H1 (cell line): ENCODE measurements around the gene EEIG1. TPM values are rescaled to one million over a fixed set of nuclear protein-coding genes. Genes with fewer than 3 reads are reported as not detected.

Experiments
- CTCF ChIA-PET: fragments of 300-600 bp; sonication (Branson Sonifier 250); formaldehyde crosslinking; loops from one replicate; lab custom pipeline; 2021; ENCODE audit not compliant: partially characterized antibody; lab: Charles Lee
- POLR2A ChIA-PET: fragments of 300-600 bp; sonication (Branson Sonifier 250); formaldehyde crosslinking; loops from one replicate; lab custom pipeline; 2021; ENCODE audit warnings: inconsistent platforms; ENCODE audit not compliant: partially characterized antibody; lab: Charles Lee
- DNase-seq, 2 experiments: peaks; one replicate each; pipeline versions ENCODE4 v3.0.0 to v3.0.0-alpha.2; 2010 to 2022; ENCODE audit warnings: low spot score in 2 of 2, low read depth in 1 of 2, mixed read lengths in 1 of 2
- FAIRE-seq: peaks from 2 replicates; lab custom pipeline; 2011; peaks lifted over from hg19 to GRCh38; lab: Jason Lieb, UNC
- H2AFZ ChIP-seq: 2 replicates; pipeline ENCODE4 v1.8.1; 2012; ENCODE audit warnings: low read length, inconsistent platforms
- H2AK5ac ChIP-seq: 2 replicates; pipeline ENCODE4 v1.6.1; 2013; ENCODE audit warnings: low read depth, low read length
- H2BK120ac ChIP-seq: replicated peaks from 2 replicates; pipeline ENCODE3; 2013; ENCODE audit warnings: low read depth, low read length, inconsistent platforms
- H2BK12ac ChIP-seq: 2 replicates; pipeline ENCODE4 v1.6.1; 2013; ENCODE audit warnings: low read depth, low read length
- H2BK15ac ChIP-seq: 2 replicates; pipeline ENCODE4 v1.6.1; 2013; ENCODE audit warnings: low read length
- H2BK20ac ChIP-seq: 2 replicates; pipeline ENCODE4 v1.6.1; 2013; ENCODE audit warnings: low read length
- H2BK5ac ChIP-seq: 2 replicates; pipeline ENCODE4 v1.6.1; 2013; ENCODE audit warnings: low read depth, low read length
- H3K14ac ChIP-seq: 2 replicates; pipeline ENCODE4 v1.6.1; 2013; ENCODE audit warnings: inconsistent platforms; ENCODE audit not compliant: insufficient read length
- H3K18ac ChIP-seq: 2 replicates; pipeline ENCODE4 v1.6.1; 2013; ENCODE audit warnings: low read length; ENCODE audit errors: extremely low read depth
- H3K23ac ChIP-seq: 2 replicates; pipeline ENCODE4 v1.6.1; 2013; ENCODE audit warnings: inconsistent platforms; ENCODE audit not compliant: insufficient read length
- H3K23me2 ChIP-seq: 2 replicates; pipeline ENCODE4 v1.6.1; 2013; ENCODE audit warnings: low read depth, low read length
- H3K27ac ChIP-seq: 2 replicates; pipeline ENCODE4 v1.6.1; 2011; ENCODE audit warnings: low read depth, low read length, inconsistent platforms
- H3K27me3 ChIP-seq, 4 experiments: replicated peaks in 1 of 4; 1 replicate in 1 of 4; 2 replicates in 3 of 4; pipeline versions ENCODE4 v1.6.1 to v1.8.1; 2011 to 2013; ENCODE audit warnings: low read length in 3 of 4, mild to moderate bottlenecking in 3 of 4, inconsistent platforms in 2 of 4, mixed read lengths in 2 of 4, moderate library complexity in 1 of 4; ENCODE audit not compliant: control insufficient read depth in 3 of 4, insufficient read depth in 3 of 4; ENCODE audit errors: extremely low read depth in 1 of 4
- H3K36me3 ChIP-seq, 4 experiments: 2 replicates each; pipeline versions ENCODE4 v1.6.1 to v1.8.1; 2011 to 2013; ENCODE audit warnings: mild to moderate bottlenecking in 4 of 4, low read length in 3 of 4, moderate library complexity in 2 of 4, control low read depth in 1 of 4, inconsistent platforms in 1 of 4; ENCODE audit not compliant: insufficient read depth in 4 of 4, control insufficient read depth in 2 of 4
- H3K4ac ChIP-seq: replicated peaks from 2 replicates; pipeline ENCODE3; 2013; ENCODE audit warnings: low read length, low read depth, mixed read lengths, inconsistent platforms; ENCODE audit not compliant: insufficient read length
- H3K4me1 ChIP-seq, 4 experiments: replicated peaks in 1 of 4; 1 replicate in 1 of 4; 2 replicates in 3 of 4; pipeline versions ENCODE4 v1.6.1 to v1.8.1; 2011 to 2013; ENCODE audit warnings: low read length in 3 of 4, inconsistent platforms in 2 of 4, mixed read lengths in 1 of 4; ENCODE audit not compliant: insufficient read depth in 4 of 4, control insufficient read depth in 3 of 4
- H3K4me2 ChIP-seq, 2 experiments: 2 replicates each; pipeline versions ENCODE4 v1.6.1 to v1.8.1; 2011 to 2013; ENCODE audit warnings: low read depth in 2 of 2, low read length in 2 of 2, control low read depth in 1 of 2, inconsistent platforms in 1 of 2, mild to moderate bottlenecking in 1 of 2; ENCODE audit not compliant: insufficient read depth in 1 of 2
- H3K4me3 ChIP-seq, 4 experiments: fragments of 200-600, 300-600 bp in 1 of 4; sonication (generic), shearing (Covaris generic), sonication (Bioruptor Twin) in 1 of 4; 2 replicates each; pipeline versions ENCODE4 v1.5.1 to v1.8.1; 2011 to 2016; ENCODE audit warnings: low read length in 4 of 4, low read depth in 3 of 4, control low read depth in 2 of 4, inconsistent platforms in 2 of 4, mild to moderate bottlenecking in 2 of 4, mixed read lengths in 1 of 4, moderate library complexity in 1 of 4; ENCODE audit not compliant: insufficient read depth in 2 of 4; ENCODE audit errors: extremely low read depth in 1 of 4
- H3K56ac ChIP-seq: replicated peaks from 2 replicates; pipeline ENCODE3; 2013; ENCODE audit warnings: low read depth, mild to moderate bottlenecking, mixed read lengths, low read length, inconsistent platforms; ENCODE audit not compliant: insufficient read length
- H3K79me1 ChIP-seq: 2 replicates; pipeline ENCODE4 v1.6.1; 2013; ENCODE audit warnings: low read depth, low read length, control low read depth
- H3K79me2 ChIP-seq, 2 experiments: 2 replicates each; pipeline versions ENCODE4 v1.6.1 to v1.8.1; 2012 to 2013; ENCODE audit warnings: low read length in 2 of 2, mild to moderate bottlenecking in 2 of 2, inconsistent platforms in 1 of 2; ENCODE audit not compliant: insufficient read depth in 2 of 2, control insufficient read depth in 1 of 2
- H3K9ac ChIP-seq, 4 experiments: replicated peaks in 1 of 4; 1 replicate in 1 of 4; 2 replicates in 3 of 4; pipeline versions ENCODE4 v1.6.1 to v1.8.1; 2011 to 2013; ENCODE audit warnings: low read depth in 3 of 4, low read length in 3 of 4, control low read depth in 2 of 4, mild to moderate bottlenecking in 2 of 4, moderate library complexity in 2 of 4, inconsistent platforms in 1 of 4; ENCODE audit errors: extremely low read depth in 1 of 4
- H3K9me3 ChIP-seq, 2 experiments: 2 replicates each; pipeline versions ENCODE4 v1.6.1 to v1.8.1; 2012 to 2013; ENCODE audit warnings: mild to moderate bottlenecking in 2 of 2, moderate library complexity in 2 of 2, control low read depth in 1 of 2, inconsistent platforms in 1 of 2, low read depth in 1 of 2, low read length in 1 of 2, mixed read lengths in 1 of 2; ENCODE audit not compliant: insufficient read depth in 2 of 2
- H4K20me1 ChIP-seq, 2 experiments: replicated peaks in 1 of 2; 2 replicates each; pipeline versions ENCODE3 to v1.8.1; 2011 to 2013; ENCODE audit warnings: inconsistent platforms in 2 of 2, low read length in 2 of 2, mild to moderate bottlenecking in 1 of 2; ENCODE audit not compliant: insufficient read depth in 2 of 2, control insufficient read depth in 1 of 2
- H4K5ac ChIP-seq: 2 replicates; pipeline ENCODE4 v1.6.1; 2013; ENCODE audit warnings: low read length, low read depth, mixed read lengths, inconsistent platforms; ENCODE audit not compliant: insufficient read length
- H4K8ac ChIP-seq: 2 replicates; pipeline ENCODE4 v1.8.0; 2013; ENCODE audit warnings: mild to moderate bottlenecking, moderate library complexity, low read length, inconsistent platforms; ENCODE audit not compliant: insufficient read depth; ENCODE audit errors: extremely low read depth
- H4K91ac ChIP-seq: replicated peaks from 2 replicates; pipeline ENCODE3; 2013; ENCODE audit warnings: low read length, mixed read lengths, inconsistent platforms; ENCODE audit not compliant: insufficient read length
- BCL11A ChIP-seq, 2 experiments: IDR thresholded peaks; one replicate each; pipeline ENCODE4 v1.6.1; 2011; ENCODE audit warnings: low read depth in 2 of 2, low read length in 2 of 2, mild to moderate bottlenecking in 2 of 2
- BRCA1 ChIP-seq: IDR thresholded peaks from 2 replicates; pipeline ENCODE4 v1.6.1; 2012; ENCODE audit warnings: low read depth, low read length, improper control_type of control experiment
- CBX8 ChIP-seq: fragments of 300-800, 300-1000 bp; sonication (generic); IDR thresholded peaks from 2 replicates; pipeline ENCODE4 v1.7.1; 2016; ENCODE audit warnings: low read depth, low read length, borderline replicate concordance
- CHD1 ChIP-seq: IDR thresholded peaks from 2 replicates; pipeline ENCODE4 v1.6.1; 2012; ENCODE audit warnings: low read depth, low read length, improper control_type of control experiment
- FOSL1 ChIP-seq: IDR thresholded peaks from 2 replicates; pipeline ENCODE4 v1.6.1; 2011; ENCODE audit warnings: mild to moderate bottlenecking, low read depth, low read length, moderate library complexity; ENCODE audit not compliant: insufficient read depth
- JUN ChIP-seq: IDR thresholded peaks from 2 replicates; pipeline ENCODE4 v1.6.1; 2011; ENCODE audit warnings: low read depth, mild to moderate bottlenecking, improper control_type of control experiment, low read length
- JUND ChIP-seq: IDR thresholded peaks from 2 replicates; pipeline ENCODE4 v1.6.1; 2011; ENCODE audit warnings: mild to moderate bottlenecking, improper control_type of control experiment, low read length
- KDM1A ChIP-seq: fragments of 200-600, 300-600 bp; sonication (generic); IDR thresholded peaks from 2 replicates; pipeline ENCODE4 v1.7.1; 2016; ENCODE audit warnings: mild to moderate bottlenecking, low read length, borderline replicate concordance
- RBBP5 ChIP-seq: IDR thresholded peaks from 2 replicates; pipeline ENCODE4 v1.7.1; 2012; ENCODE audit warnings: low read depth, mild to moderate bottlenecking, inconsistent platforms, low read length, moderate library complexity, borderline replicate concordance
- RNF2 ChIP-seq: fragments of 200-900, 300-1000 bp; sonication (generic); IDR thresholded peaks from 2 replicates; pipeline ENCODE4 v1.7.1; 2016; ENCODE audit warnings: borderline replicate concordance, low read depth, mild to moderate bottlenecking, antibody characterized with exemption, low read length; ENCODE audit not compliant: poor library complexity, severe bottlenecking; ENCODE audit errors: missing control alignments
- SAP30 ChIP-seq: fragments of 300-600 bp; sonication (generic); IDR thresholded peaks from 2 replicates; pipeline ENCODE4 v1.7.1; 2012; ENCODE audit warnings: low read length, moderate library complexity, mild to moderate bottlenecking, inconsistent platforms; ENCODE audit not compliant: insufficient read depth, insufficient replicate concordance
- SRF ChIP-seq: IDR thresholded peaks from 2 replicates; pipeline ENCODE4 v1.6.1; 2011; ENCODE audit warnings: mild to moderate bottlenecking, low read depth, low read length, moderate library complexity
- SUZ12 ChIP-seq: fragments of 200-600 bp; sonication (generic); IDR thresholded peaks from 2 replicates; pipeline ENCODE4 v1.6.1; 2012; ENCODE audit warnings: mild to moderate bottlenecking, inconsistent platforms, low read length, moderate library complexity, mixed read lengths
- WGBS, 2 experiments: shearing (Covaris generic) in 1 of 2; methylation state at CpG; one replicate each; pipeline versions ENCODE4 v1.1.6 to v1.1.7; 2013 to 2015; ENCODE audit warnings: low lambda C conversion rate in 2 of 2, mixed read lengths in 2 of 2, inconsistent platforms in 1 of 2, low coverage in 1 of 2, missing lambda C conversion rate in 1 of 2; ENCODE audit not compliant: insufficient replicate concordance in 2 of 2, insufficient coverage in 1 of 2, insufficient read length in 1 of 2; ENCODE audit errors: extremely low coverage in 1 of 2, missing lambda C conversion rate in 1 of 2; 5-methylcytosine and 5-hydroxymethylcytosine counted together
- polyA plus RNA-seq, 7 experiments: library from polyadenylated mRNA; depleted of rRNA in 3 of 7; stranded (reverse) in 5 of 7; unstranded in 2 of 7; fragments of >200 nt in 5 of 7; fragments of 200-250 nt in 2 of 7; gene quantifications; 1 replicate in 5 of 7; 2 replicates in 1 of 7; 4 replicates in 1 of 7; pipeline versions ENCODE4 v1.2.1 to v1.2.3, GENCODE V29; 2011 to 2013; ENCODE audit warnings: missing spikeins in 2 of 7, mixed read lengths in 2 of 7
- total RNA-seq: library from RNA; stranded (reverse); fragmentation: NEBNext Ultra II Directional; extraction: Animal tissue kit (Norgen Biotek cat#: 25700); gene quantifications from 2 replicates; pipeline ENCODE4 v1.2.1, GENCODE V29; 2021

The EEIG1 gene
- total and polyA plus RNA-seq, 2 of the 8 experiments (the other 6 are each of a cell fraction or from before 2014, with no cell fraction given), result 29.8 to 50.8 TPM

DNA sequence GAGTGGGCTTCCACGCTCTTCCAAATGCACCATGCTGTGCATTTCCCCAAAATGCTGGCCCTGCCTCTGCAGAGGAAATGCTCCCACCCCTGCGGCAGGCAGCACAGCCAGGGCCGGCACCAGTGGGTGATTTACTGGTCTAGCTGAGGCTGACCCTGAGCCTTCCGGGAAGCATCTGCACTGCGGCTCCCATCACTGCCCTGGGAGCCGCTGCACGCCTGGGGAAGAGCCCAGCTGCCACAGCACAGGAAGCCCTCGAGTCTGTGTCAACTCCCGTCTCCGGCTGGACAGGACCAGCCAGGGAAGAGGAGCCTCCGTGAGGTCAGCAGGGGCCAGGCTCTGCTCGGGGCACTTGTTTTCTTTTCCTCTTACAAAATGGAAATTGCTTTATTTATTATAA, 25.1 kb upstream of the EEIG1 start:
- peaks cover 0 to 3% of the 10 kb centered on the region in 2 experiments; a peak in 1 of 4 replicates for H3K9me3 ChIP-seq
- no peak overlapping the region for H3K18ac ChIP-seq
- no peak for FAIRE-seq
- no peak overlapping the region for H3K23ac ChIP-seq
- 83% methylated on average over 12 of the region's 12 CpGs; no CpG with 5 or more reads in 1 of the 2 experiments for WGBS, 2 experiments
- no peaks in the 10 kb centered on the region for H3K27me3 ChIP-seq
- no peaks in the 10 kb centered on the region for H3K79me2 ChIP-seq
- no peak overlapping the region for H2BK120ac ChIP-seq
- no peak overlapping the region for H4K91ac ChIP-seq
- no peak overlapping the region; the same call in 1 of the 2 replicates for H4K8ac ChIP-seq
- no peak overlapping the region for H2BK20ac ChIP-seq
- no peak overlapping the region for H3K14ac ChIP-seq
- CTCF ChIA-PET, result interaction anchor here (0.6 to 3.9 kb wide), 8 partner anchors 13 to 419 kb away, joined by 3 to 15 read pairs (median 4); no protein-coding TSS in a partner anchor
- peaks cover under 1 to 9% (median 5%) of the 10 kb centered on the region in 4 experiments; a peak in 5 of 7 replicates for H3K4me1 ChIP-seq
- no peak overlapping the region for H3K56ac ChIP-seq
- H2BK15ac ChIP-seq, result no peak overlapping the region
- no peak overlapping the region for H3K4me2 ChIP-seq
- no peak for DNase-seq
- no peaks in the 10 kb centered on the region; the same call in 1 of the 2 replicates for H3K79me1 ChIP-seq
- H3K9ac ChIP-seq, result no peak overlapping the region
- no peak overlapping the region for H4K5ac ChIP-seq
- no peak overlapping the region for H2BK5ac ChIP-seq
- H3K23me2 ChIP-seq, result no peaks in the 10 kb centered on the region
- H3K4ac ChIP-seq, result no peak overlapping the region
- H3K4me3 ChIP-seq, result no peak overlapping the region
- H3K27ac ChIP-seq, result no peak overlapping the region
- no peaks in the 10 kb centered on the region for H4K20me1 ChIP-seq
- no peak overlapping the region for H2AK5ac ChIP-seq
- H2AFZ ChIP-seq, result no peak overlapping the region
- H2BK12ac ChIP-seq, result no peak overlapping the region
- POLR2A ChIA-PET, result interaction anchor here (1.0 kb wide), 1 partner anchor 67 kb away, joined by 4 read pairs; no protein-coding TSS in a partner anchor
- no peaks in the 10 kb centered on the region for H3K36me3 ChIP-seq
- TF ChIP-seq CBX8, result no peak
- no peak for TF ChIP-seq RNF2
- no peak for TF ChIP-seq FOSL1
- TF ChIP-seq BCL11A (IDR thresholded peaks at IDR 0.05; ENCODE audit: low read depth in 2 of 2, low read length in 2 of 2), result no peak
- no peak for TF ChIP-seq CHD1
- no peak for TF ChIP-seq RBBP5
- no peak for TF ChIP-seq SAP30
- TF ChIP-seq BRCA1, result no peak
- TF ChIP-seq JUN, result no peak
- TF ChIP-seq SRF, result no peak
- no peak for TF ChIP-seq JUND
- no peak for TF ChIP-seq SUZ12
- TF ChIP-seq KDM1A, result no peak
